Measurements from ENCODE around the gene TSPOAP1.
"Not testable (repeated sequence)": the region's sequence is repeated elsewhere in the genome, so short reads cannot be mapped to it uniquely, and the experiment has no call there.

The TSPOAP1 gene

GRCh38 chr17:58362368-58363014 lies 33.9 kb upstream of the TSPOAP1 start:
- no peak for DNase-seq (ENCODE audit: low read depth)

- no peak for DNase-seq (ENCODE audit: low read depth)
Measured at GRCh38 chr17:58360296-58361063, 31.9 kb upstream of the TSPOAP1 start.

DNA sequence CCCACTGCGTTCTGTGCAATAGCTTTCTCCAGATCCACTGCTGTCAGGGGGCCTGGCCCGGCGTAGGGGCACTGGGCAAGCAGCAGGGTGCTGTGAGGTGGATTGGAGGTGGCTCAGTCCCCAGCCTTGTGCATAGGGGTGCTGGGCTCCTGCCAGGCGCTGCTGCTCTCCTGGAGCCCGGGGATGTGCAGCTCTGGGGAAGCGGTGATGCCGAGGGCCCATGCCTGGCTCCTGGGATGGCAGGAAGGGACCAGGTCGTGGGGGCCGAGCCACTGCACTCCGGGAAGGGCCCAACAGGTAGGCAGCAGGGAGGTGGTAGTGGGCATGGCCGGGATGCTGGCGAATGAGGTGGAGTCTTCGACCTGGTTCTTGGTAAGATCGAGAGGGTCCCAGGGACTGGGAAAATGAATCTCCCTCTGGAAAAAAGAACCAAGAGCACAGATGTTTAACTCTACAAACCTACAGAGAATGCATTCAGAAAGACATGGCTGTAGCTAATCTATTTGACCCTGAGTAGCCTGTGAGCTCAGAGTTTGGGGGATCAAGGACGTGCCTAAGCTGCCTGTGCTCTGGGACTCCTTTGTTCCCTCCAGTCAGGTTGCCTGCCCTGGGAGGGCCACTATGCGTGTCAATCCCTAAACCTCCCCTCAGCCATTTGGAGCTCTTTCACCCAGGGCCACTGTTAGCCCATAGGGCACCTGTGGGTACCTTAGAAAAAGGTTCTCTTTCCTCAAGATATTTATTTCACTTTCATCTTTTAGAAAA lies 30.0 kb upstream of the TSPOAP1 start:
- no peak for DNase-seq (ENCODE audit: low read depth)

GRCh38 chr17:58357312-58358297 lies 29.0 kb upstream of the TSPOAP1 start:
- DNase-seq (ENCODE audit: low read depth): no peak

- no peak for DNase-seq (ENCODE audit: low read depth)
Measured at GRCh38 chr17:58356231-58356630, 27.6 kb upstream of the TSPOAP1 start.

- no peak for DNase-seq (ENCODE audit: low read depth)
Measured at GRCh38 chr17:58354541-58355216, 26.1 kb upstream of the TSPOAP1 start.

GRCh38 chr17:58353389-58353825 lies 24.8 kb upstream of the TSPOAP1 start:
- no peak for DNase-seq (ENCODE audit: low read depth)

DNA sequence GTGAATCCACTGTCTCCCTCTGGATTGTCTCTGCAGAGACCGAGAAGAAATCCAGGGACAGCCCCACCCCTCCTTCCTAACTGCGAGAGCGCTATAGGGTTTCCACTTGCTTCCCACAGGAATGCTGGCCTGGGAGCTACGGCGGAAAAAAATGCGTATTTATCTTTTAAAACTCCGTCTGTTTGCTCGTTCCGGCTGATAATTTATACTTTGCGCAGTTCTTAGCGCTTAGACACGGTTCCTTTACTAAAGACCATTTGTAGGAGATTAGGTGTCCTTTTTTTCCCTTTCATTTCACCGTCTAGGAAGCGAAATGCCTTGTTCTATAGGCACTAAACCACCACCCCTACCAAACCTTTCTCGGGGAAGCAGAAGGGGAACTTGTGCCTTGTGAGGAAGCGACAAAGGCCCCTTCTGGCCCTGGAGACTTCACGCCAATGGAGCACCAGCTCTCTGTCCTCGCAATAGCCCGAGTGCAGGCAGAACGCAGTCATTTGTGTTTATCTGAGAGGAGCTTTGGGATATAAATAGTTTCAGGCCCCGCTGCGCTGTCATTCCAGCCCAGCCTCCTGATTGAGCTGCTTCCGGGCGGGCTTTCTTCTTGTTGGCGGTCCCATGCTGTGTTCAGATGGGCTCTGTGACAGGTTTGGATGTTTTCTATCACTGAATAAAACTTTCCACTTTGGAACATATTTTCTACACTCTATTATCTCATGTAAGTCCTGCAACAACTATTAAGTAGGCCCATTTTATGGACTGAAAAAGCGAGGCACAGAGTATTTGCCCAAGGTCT lies 24.2 kb upstream of the TSPOAP1 start:
- DNase-seq (ENCODE audit: low read depth): no peak

DNA sequence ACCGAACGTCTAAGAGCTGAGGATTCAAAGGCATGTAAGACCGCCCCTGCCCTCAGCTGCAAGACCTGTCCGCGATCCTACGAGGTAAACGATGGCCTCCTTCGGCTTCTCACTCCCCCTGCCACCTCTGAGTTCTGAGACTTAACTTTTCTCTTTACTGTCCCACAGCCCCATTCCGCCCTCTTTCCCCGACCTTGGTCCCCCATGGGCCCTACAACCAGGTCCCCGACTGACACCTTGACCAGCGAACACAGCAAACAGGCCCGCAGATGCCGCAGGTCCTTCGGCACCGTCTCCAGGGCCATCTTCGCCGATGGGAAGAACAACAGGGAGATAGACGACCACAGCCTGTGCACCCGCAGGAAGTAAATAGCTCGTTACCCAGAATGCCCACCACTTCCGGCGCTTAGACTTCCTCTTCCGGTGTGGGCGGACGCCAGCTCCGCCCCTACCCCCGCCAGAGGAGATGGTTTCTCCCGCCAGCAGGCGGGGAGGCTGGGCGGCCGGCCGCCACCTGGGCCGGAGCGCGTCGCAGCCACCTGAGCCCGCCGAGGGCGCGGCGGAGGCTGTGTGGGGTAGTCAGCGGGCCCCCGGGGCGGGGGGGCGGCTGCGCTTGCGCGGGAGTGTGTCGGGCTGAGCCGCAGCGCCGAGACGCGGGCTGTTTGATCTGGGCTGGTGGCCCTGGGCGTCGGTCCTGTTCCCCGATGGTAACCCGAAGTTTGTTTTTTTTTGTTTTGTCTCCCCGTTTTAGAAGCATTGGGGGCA lies 23.4 kb upstream of the TSPOAP1 start, which contains the start of gene SUPT4H1:
SUPT4H1 (minus strand) TSS at position 371 of the 765 bp plus-strand sequence; CDS start at position 305, 66 bp downstream.
- DNase-seq (ENCODE audit: low read depth): peak; percentile 77

DNA sequence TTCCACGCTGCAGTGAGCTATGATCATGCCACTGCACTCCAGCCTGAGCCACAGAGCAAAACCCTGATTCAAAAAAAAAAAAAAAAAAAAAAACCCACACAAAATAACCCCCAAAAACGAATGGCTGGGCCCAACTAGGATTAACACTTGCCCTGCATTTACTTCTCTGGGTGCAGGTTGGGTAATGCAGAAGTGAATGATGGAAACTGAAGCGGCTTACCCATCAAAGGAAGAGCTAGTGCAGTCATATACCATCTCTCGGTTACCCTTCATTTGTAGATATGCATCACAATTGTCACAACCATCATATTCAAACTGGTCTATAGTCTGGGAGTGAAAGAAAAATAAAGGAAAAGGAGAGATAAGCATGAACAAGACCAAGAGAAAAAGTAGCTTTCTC lies 22.6 kb upstream of the TSPOAP1 start:
- DNase-seq (ENCODE audit: low read depth): no peak

- no peak for DNase-seq (ENCODE audit: low read depth)
Measured at GRCh38 chr17:58348038-58348437, 19.4 kb upstream of the TSPOAP1 start.

- no peak for DNase-seq (ENCODE audit: low read depth)
Measured at GRCh38 chr17:58345500-58345899, 16.9 kb upstream of the TSPOAP1 start.

DNA sequence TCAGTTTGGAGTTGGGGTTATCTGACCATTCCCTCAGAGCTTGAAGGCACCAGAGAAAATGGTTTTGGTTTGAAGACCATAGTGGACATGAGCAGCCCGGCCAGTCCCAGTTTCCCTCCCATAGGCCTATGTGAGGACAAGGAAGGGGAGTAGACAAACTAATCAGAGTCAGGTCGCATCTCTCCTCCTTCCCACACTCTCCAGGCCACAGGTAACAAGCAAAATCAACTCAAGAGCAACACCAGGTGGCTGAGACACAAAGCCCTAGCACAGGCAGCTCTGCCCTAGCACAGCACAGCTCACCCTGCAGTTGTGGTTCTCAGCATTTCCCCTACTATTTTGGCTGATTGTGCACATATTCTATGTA lies 16.2 kb upstream of the TSPOAP1 start:
- no peak for DNase-seq (ENCODE audit: low read depth)

DNA sequence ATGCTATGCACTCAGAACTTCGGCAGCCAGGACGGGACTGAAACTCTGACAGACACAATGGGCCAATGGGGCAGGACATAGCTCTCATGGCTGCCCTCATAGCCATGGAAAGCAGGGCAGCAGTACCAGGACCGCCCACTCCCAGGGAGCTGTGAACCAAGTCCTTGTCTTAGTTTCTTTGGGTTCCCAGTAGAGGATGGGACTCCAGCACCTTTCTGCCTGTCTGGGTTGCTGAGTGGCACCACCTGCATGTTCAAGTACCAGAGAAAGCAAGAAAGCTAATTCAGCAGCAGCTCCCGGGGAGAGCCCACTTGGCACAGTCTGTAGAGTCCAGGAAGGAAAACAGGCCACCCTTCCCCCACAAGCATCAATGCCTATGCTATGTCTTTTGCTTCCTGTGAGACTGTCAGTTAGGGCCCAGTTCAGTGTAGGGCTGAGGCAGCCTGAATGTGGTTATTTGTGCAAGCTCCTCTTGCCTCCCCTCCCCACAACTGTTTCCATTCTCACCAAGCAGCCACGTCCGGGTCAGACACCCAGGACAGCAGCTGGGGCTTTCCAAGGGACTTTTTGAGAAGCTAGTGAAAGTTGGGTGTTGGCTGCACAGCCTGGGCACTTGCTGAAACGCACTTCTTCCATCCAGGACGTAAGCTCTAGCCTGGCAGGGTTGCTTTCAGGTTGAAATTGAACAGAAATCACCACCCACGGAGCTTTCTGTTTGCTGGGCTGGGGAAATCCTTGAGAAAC lies 15.6 kb upstream of the TSPOAP1 start:
- no peak for DNase-seq (ENCODE audit: low read depth)

- DNase-seq (ENCODE audit: low read depth): no peak
Measured at GRCh38 chr17:58343131-58343530, 14.5 kb upstream of the TSPOAP1 start.

GRCh38 chr17:58341861-58342475 lies 13.4 kb upstream of the TSPOAP1 start:
- no peak for DNase-seq (ENCODE audit: low read depth)

GRCh38 chr17:58341136-58341860 lies 12.7 kb upstream of the TSPOAP1 start:
- not testable (repeated sequence) for DNase-seq (ENCODE audit: low read depth)
